ENCODE data around the gene TNIK.

TNIK gene

DNA sequence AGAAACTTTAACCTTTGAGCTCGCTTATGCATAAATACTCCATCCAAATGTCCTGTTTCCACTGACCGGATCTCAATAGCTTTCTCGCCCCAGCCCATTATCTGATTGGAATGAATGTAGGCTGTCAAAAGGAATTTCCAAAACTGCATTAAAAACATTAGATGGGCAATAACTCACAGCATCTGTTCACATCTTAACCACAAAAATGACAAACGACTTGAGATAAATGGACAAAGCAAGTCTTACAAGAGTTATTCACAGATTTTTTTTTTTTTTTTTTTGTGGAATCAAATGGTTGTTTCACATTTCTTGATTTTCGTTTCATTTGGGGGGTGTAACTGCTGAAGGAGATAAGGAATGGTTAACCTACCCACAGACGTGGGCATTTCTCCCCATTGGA is 394.0 kb downstream of the TNIK start:
- DNase-seq (ENCODE audit: low spot score): no peak

- no peak for DNase-seq (ENCODE audit: low spot score)
Measured at GRCh38 chr3:171065732-171066131, 394.5 kb downstream of the TNIK start.

DNA sequence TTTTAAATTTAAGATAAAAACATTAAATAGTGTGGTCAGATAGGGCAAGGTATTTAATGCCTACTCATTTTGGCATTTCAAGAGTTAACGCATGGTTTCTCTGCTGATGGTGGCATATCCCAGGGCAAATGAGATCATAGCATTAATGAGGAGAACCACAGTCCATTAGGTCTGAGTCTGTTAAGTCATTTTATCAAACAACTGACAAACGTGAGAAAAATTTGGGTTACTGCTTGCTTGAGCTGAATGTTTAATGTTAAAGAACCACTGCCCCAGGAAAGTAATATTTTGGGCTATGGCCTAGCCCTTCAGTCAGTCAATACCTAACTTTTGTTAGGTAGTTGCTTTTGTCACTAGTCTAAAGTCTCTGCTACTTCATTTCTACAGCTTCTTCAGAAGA is 395.7 kb downstream of the TNIK start:
- DNase-seq (ENCODE audit: low spot score): no peak

- DNase-seq (ENCODE audit: low spot score): no peak
Measured at GRCh38 chr3:171061749-171062148, 398.5 kb downstream of the TNIK start.

- DNase-seq (ENCODE audit: low spot score): no peak
Measured at GRCh38 chr3:171059978-171060377, 400.2 kb downstream of the TNIK start.

DNA sequence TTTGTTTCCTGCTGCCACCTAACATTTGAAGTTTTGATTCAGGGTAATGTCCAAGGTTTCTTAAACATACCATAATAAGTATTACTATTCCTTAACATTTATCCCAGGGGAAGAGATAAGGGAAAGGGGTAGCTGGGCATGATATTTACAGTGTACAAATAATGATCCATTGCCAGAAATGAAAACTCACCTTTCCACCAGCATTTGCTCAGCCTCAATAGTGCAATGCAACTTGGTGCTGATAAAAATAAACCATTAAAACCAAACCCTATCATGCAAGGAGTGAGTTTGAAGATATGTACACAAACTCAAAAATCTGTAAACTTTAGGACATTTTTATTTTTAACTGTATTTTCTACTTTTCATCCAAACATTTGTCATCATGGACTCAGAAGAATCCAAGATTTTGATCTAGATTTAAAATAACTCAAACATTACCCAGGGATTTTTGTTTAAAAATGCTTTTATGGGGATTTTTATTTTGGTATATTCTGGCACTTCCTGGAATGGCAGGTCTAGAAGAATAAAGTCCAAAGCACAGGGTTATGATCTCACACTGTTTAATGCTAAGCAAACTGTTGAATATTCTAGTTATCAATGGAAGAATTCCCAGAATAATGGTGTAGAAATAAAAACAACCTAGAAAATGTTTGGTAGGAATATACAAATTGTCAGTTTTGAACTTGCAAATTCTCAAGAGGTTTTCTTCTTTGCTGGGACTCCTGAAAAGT is 401.2 kb downstream of the TNIK start:
- no peak for DNase-seq (ENCODE audit: low spot score)

DNA sequence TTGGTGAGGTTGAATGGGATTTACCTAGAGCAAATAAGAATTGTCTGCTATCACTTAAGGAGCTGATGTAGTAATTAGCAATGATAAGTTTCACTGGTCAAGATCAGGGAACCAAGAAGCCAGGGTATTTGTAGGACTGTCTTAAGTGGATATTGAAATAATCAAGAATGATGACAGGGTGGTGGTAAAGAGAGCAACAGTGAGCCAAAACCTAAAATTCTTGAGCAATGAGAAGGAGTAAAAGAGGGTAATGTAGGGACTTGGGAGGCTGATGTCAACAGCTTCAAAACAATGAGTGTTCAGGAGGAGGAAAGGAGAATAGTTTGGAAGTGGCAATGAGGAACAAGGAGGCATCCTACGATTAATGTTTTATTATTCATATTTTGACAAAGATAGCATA is 402.1 kb downstream of the TNIK start:
- no peak for DNase-seq (ENCODE audit: low spot score)

GRCh38 chr3:171057072-171057471 is 403.1 kb downstream of the TNIK start:
- DNase-seq (ENCODE audit: low spot score): no peak

- DNase-seq (ENCODE audit: low spot score): no peak
Measured at GRCh38 chr3:171056528-171056927, 403.7 kb downstream of the TNIK start.

DNA sequence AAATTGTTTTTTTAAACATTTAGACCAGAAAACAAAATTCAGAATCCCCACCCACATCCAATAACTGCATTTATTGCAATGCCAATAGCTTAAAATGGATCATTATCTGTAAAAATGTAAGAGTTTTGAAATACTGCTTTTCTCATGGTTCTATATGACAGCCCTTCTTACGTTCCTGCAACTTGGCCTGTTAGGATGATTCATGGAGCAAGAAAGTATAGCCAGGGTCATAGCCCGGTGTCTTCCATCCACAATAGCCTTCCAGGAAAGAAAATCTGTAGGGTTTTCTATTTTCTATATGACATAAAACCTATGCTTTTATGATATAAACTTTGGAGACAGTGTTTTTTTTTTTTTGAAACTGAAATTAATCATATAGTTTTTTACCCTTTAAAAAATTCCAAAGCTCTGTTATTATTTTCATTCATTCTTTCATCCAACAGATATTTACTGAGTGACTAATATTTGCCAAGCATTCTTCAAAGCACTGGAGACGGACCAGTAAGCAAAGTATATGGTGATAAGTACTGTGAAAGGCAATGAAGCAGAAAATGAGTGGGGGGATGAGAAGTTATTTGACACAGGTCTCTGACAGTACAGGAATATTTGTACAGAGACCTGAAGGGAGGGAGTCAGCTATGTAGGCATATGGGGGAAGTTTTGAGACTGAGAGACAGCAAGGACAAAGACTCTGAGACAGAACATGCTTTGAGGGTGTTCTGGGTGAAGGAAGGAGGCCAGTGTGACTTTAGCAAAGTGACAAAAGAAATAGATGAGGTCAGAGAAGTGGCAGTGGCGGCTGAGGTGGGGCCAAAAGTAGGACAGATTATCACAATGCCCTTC is 404.6 kb downstream of the TNIK start:
- DNase-seq (ENCODE audit: low spot score): no peak

GRCh38 chr3:171054921-171055320 is 405.3 kb downstream of the TNIK start:
- DNase-seq (ENCODE audit: low spot score): no peak

- no peak for DNase-seq (ENCODE audit: low spot score)
Measured at GRCh38 chr3:171054231-171054630, 406.0 kb downstream of the TNIK start.

DNA sequence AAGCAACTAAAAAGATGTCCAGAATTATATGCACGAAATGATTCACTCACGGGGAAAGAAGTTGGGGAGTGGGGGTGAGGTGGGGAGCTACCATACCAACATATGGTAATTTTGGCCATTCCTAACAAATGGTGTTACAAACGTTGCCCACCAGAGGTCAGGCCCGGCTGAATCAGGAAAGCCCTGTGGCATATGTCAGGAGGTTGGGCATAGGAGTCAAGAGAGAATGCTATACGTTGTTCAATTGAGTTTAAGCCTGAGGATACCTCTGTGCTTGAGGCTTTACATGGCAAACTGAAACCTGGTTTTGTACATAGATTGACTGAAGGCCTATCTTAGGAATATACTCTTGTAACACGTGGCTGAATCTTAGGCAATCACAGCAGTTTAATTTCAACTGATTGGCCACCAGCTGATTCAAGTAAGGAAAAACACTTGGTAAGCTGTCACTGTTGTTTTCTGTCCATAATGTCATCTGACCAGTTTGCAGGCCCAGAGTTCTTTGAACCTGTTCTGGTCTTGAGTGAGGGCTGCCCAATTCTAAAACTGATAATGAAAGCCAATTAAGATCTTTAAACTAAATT is 410.3 kb downstream of the TNIK start:
- peak; percentile 13 for DNase-seq (ENCODE audit: low spot score)

GRCh38 chr3:171046760-171047159 is 413.4 kb downstream of the TNIK start:
- DNase-seq (ENCODE audit: low spot score): no peak

DNA sequence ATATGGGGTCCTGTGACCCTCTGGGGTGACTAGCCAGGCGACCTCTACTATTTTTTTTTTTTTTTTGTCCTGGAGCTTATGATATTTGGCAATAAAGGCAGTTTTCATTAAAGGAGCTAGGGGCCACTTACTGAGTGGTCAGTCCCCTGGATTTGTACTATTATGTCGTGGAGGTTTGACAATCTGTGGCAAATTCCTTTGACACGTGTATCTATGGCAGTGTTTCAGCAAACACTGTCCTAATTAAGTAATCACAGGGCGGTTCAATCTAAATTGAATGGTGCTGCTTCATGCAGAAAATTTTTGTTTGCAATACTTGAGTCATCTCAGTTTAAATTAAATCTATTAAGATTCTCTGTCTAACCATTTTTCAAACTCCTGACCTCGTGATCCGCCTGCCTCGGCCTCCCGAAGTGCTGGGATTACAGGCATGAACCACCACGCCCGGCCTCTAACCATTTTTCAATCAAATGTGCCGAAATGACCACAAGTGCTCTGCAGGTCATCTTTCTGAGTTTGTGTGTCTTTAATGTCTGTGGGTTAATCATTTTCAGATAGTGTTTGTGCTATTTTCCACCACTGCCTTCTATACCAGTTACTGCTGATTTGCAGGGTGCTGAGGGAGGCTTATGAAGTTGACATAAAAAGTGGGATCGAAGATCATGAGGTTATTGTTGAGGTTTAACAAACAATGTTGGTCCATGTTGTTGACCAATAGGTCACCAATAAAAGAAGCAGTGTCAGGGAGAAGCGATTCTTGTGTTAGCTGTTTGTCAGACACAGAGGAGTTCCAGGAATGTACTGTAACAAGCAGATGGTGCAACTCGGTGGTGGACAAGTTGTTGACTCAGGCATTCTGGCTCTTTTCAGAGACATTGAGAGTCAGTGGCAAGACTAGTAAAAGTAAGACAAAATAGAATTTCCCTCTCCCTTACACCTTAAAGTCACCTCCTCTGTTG is 415.1 kb downstream of the TNIK start:
- DNase-seq (ENCODE audit: low spot score): no peak

DNA sequence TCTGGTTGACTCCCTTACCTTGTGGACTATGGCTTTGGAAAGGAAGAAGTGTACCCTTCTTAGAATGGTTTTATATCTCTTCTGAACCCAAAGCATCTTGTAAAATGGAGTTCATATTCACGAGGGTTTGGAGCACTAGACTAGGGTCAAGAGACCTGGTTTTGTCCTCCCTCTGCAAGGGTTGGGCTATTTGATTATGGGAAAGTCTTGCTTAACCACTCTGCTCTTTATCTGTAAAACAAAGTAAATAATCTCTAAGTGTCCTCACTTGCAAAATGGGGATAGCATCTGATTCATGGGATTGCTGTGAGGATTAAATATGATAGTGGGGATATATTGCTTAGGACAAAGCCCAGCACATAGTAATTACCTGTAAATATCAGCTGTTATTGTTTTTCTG is 415.8 kb downstream of the TNIK start:
- DNase-seq (ENCODE audit: low spot score): no peak

DNA sequence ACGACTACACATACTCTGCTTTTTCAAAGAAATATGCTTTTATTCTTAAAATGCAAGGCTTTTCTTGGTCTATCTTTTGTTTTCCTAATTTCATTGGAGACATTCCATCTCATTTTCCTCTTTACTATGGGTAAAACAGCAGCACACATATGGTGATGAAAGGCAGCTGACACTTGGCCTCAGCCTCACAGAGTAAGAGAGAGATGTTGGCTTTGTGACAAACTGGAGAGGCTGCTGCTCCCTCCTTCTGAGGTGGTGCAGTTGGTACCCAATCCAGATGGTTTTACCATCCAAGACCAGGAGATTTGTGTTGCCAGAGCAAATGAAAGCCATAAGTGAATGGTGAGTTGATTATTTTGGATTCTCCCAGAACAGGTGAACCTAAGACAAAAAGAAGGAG is 420.5 kb downstream of the TNIK start:
- DNase-seq (ENCODE audit: low spot score): no peak

- no peak for DNase-seq (ENCODE audit: low spot score)
Measured at GRCh38 chr3:171038342-171038741, 421.9 kb downstream of the TNIK start.

GRCh38 chr3:171028779-171029232 is 431.4 kb downstream of the TNIK start:
- no peak for DNase-seq (ENCODE audit: low spot score)

- DNase-seq (ENCODE audit: low spot score): no peak
Measured at GRCh38 chr3:171028025-171028778, 432.0 kb downstream of the TNIK start.
